K562 (cell line): Measurements from ENCODE around the gene FAM177B. TPM values are rescaled to one million over a fixed set of nuclear protein-coding genes. Genes with fewer than 3 reads are reported as not detected.
A peak's percentile ranks its signal among the peaks of the same experiment; 100 is the strongest.

Experiments
- EHMT2 ChIP-seq: fragments of 450-650 bp; IDR thresholded peaks from 2 replicates; pipeline ENCODE4 v1.6.1; 2018; ENCODE audit warnings: antibody characterized with exemption
- FIP1L1 ChIP-seq: fragments of 200-400 bp; formaldehyde crosslinking; IDR thresholded peaks from 2 replicates; pipeline ENCODE4 v1.6.1; 2018; ENCODE audit warnings: mild to moderate bottlenecking, low read depth, low read length; ENCODE audit not compliant: poor library complexity, severe bottlenecking
- HCFC1 ChIP-seq: IDR thresholded peaks from 2 replicates; pipeline ENCODE4 v1.6.1; 2012; ENCODE audit warnings: low read depth, low read length, improper control_type of control experiment
- HIVEP1 ChIP-seq: fragments of 250-450 bp; sonication (Bioruptor Pico); IDR thresholded peaks from 2 replicates; pipeline ENCODE4 v1.4.0; 2020; ENCODE audit warnings: mild to moderate bottlenecking
- JUN ChIP-seq, 2 experiments: sonication (generic) in 1 of 2; formaldehyde crosslinking in 1 of 2; IDR thresholded peaks; 2 replicates each; pipeline versions ENCODE4 v1.6.1 to v1.8.0; 2012 to 2022; ENCODE audit warnings: borderline replicate concordance in 2 of 2, mild to moderate bottlenecking in 2 of 2, improper control_type of control experiment in 1 of 2, low read depth in 1 of 2, low read length in 1 of 2, missing genetic modification reagents in 1 of 2
- MED1 ChIP-seq: sonication (generic); formaldehyde crosslinking; IDR thresholded peaks from 2 replicates; pipeline ENCODE4 v1.8.1; 2023; ENCODE audit warnings: missing genetic modification reagents, borderline replicate concordance
- MEF2A ChIP-seq: IDR thresholded peaks from 2 replicates; pipeline ENCODE4 v1.6.1; 2011; ENCODE audit warnings: low read depth, mild to moderate bottlenecking, low read length, moderate library complexity; ENCODE audit not compliant: control insufficient read depth
- MXD1 ChIP-seq: fragments of 250-450 bp; sonication (Bioruptor Pico); IDR thresholded peaks from 2 replicates; pipeline ENCODE4 v1.8.0; 2021; ENCODE audit warnings: borderline replicate concordance, mild to moderate bottlenecking, moderate library complexity; ENCODE audit not compliant: poor library complexity, severe bottlenecking
- NELFE ChIP-seq: IDR thresholded peaks from 2 replicates; pipeline ENCODE4 v1.6.1; 2011; ENCODE audit warnings: mild to moderate bottlenecking; ENCODE audit not compliant: insufficient read depth, insufficient read length
- PRPF4 ChIP-seq: fragments of 200-400 bp; formaldehyde crosslinking; IDR thresholded peaks from one replicate; pipeline ENCODE4 v1.6.1; 2017; ENCODE audit warnings: low read length, low read depth, mild to moderate bottlenecking; ENCODE audit not compliant: insufficient read depth, poor library complexity, severe bottlenecking
- SMARCE1 ChIP-seq: fragments of 450-650 bp; IDR thresholded peaks from 2 replicates; pipeline ENCODE4 v1.7.1; 2016; ENCODE audit warnings: mild to moderate bottlenecking
- ZNF232 ChIP-seq: sonication (generic); formaldehyde crosslinking; IDR thresholded peaks from 2 replicates; pipeline ENCODE4 v1.8.0; 2022; ENCODE audit warnings: mild to moderate bottlenecking, missing genetic modification reagents
- ZNF324 ChIP-seq: fragments of 250-450 bp; sonication (Bioruptor Pico); IDR thresholded peaks from 2 replicates; pipeline ENCODE4 v1.4.0; 2020; ENCODE audit warnings: mild to moderate bottlenecking
- ZNF79 ChIP-seq: fragments of 250-450 bp; sonication (Bioruptor Pico); IDR thresholded peaks from 2 replicates; pipeline ENCODE4 v1.4.0; 2020; ENCODE audit warnings: low read depth, mild to moderate bottlenecking, moderate library complexity
- polyA plus RNA-seq, 8 experiments: library from polyadenylated mRNA; depleted of rRNA in 4 of 8; stranded (reverse) in 5 of 8; unstranded in 3 of 8; fragments of >200 nt; fragmentation: Nextera tagmentation in 2 of 8; fragmentation: Illumina TruSeq in 1 of 8; extraction: Ambion mirVana in 2 of 8; extraction: Trizol in 1 of 8; gene quantifications; 2 replicates each; pipeline versions ENCODE4 v1.2.1 to v1.2.3, GENCODE V29; 2011 to 2014; ENCODE audit warnings: inconsistent platforms in 1 of 8, missing spikeins in 1 of 8
- total RNA-seq, 7 experiments: library from RNA; depleted of rRNA in 6 of 7; stranded (reverse); fragments of >200 nt in 6 of 7; fragmentation: Illumina TruSeq in 2 of 7; extraction: Trizol in 2 of 7; gene quantifications; 2 replicates each; pipeline versions ENCODE4 v1.2.1 to v1.2.3, GENCODE V29; 2011 to 2021; ENCODE audit warnings: low replicate concordance in 1 of 7
- TF ChIP-seq, protein P1 (sequence below): fragments of 450-650 bp; formaldehyde crosslinking; IDR thresholded peaks from 2 replicates; pipeline ENCODE4 v1.4.0; 2022; ENCODE audit warnings: missing genetic modification characterization
- TF ChIP-seq, protein P2 (sequence below): fragments of 250-450 bp; sonication (Bioruptor Pico); IDR thresholded peaks from 2 replicates; pipeline ENCODE4 v1.5.0; 2021; ENCODE audit warnings: mild to moderate bottlenecking, borderline replicate concordance
- TF ChIP-seq, protein P3 (sequence below), 2 experiments: fragments of 150-350 bp in 1 of 2; IDR thresholded peaks; 2 replicates each; pipeline ENCODE4 v1.6.1; 2012 to 2016; ENCODE audit warnings: low read depth in 2 of 2, low read length in 2 of 2, mild to moderate bottlenecking in 1 of 2, moderate library complexity in 1 of 2

Gene FAM177B
- total and polyA plus RNA-seq, 9 of the 15 experiments (the other 6 are each of a cell fraction or from before 2014, with no cell fraction given), result not detected

- TF ChIP-seq, protein P1, sequence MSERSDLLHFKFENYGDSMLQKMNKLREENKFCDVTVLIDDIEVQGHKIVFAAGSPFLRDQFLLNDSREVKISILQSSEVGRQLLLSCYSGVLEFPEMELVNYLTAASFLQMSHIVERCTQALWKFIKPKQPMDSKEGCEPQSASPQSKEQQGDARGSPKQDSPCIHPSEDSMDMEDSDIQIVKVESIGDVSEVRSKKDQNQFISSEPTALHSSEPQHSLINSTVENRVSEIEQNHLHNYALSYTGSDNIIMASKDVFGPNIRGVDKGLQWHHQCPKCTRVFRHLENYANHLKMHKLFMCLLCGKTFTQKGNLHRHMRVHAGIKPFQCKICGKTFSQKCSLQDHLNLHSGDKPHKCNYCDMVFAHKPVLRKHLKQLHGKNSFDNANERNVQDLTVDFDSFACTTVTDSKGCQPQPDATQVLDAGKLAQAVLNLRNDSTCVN (CRISPR knock-in tag), result no peak
- TF ChIP-seq JUN (IDR thresholded peaks at IDR 0.05; ENCODE audit: borderline replicate concordance, low read depth, low read length) (peak; percentile 64; the same call in 1 of the 2 replicates), JUN (CRISPR knock-in tag; IDR thresholded peaks at IDR 0.05; ENCODE audit: borderline replicate concordance) (no peak), EHMT2 (no peak), MXD1 (CRISPR knock-in tag) (no peak), PRPF4 (no peak), FIP1L1 (no peak), SMARCE1 (no peak), NELFE (no peak), HCFC1 (peak; percentile 75), ZNF79 (no peak), MED1 (CRISPR knock-in tag) (no peak), HIVEP1 (CRISPR knock-in tag) (no peak), MEF2A (no peak), ZNF324 (CRISPR knock-in tag) (no peak), ZNF232 (no peak)
- TF ChIP-seq, protein P2, sequence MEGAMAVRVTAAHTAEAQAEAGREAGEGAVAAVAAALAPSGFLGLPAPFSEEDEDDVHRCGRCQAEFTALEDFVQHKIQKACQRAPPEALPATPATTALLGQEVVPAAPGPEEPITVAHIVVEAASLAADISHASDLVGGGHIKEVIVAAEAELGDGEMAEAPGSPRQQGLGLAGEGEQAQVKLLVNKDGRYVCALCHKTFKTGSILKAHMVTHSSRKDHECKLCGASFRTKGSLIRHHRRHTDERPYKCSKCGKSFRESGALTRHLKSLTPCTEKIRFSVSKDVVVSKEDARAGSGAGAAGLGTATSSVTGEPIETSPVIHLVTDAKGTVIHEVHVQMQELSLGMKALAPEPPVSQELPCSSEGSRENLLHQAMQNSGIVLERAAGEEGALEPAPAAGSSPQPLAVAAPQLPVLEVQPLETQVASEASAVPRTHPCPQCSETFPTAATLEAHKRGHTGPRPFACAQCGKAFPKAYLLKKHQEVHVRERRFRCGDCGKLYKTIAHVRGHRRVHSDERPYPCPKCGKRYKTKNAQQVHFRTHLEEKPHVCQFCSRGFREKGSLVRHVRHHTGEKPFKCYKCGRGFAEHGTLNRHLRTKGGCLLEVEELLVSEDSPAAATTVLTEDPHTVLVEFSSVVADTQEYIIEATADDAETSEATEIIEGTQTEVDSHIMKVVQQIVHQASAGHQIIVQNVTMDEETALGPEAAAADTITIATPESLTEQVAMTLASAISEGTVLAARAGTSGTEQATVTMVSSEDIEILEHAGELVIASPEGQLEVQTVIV (CRISPR knock-in tag), result no peak
- TF ChIP-seq, protein P3, sequence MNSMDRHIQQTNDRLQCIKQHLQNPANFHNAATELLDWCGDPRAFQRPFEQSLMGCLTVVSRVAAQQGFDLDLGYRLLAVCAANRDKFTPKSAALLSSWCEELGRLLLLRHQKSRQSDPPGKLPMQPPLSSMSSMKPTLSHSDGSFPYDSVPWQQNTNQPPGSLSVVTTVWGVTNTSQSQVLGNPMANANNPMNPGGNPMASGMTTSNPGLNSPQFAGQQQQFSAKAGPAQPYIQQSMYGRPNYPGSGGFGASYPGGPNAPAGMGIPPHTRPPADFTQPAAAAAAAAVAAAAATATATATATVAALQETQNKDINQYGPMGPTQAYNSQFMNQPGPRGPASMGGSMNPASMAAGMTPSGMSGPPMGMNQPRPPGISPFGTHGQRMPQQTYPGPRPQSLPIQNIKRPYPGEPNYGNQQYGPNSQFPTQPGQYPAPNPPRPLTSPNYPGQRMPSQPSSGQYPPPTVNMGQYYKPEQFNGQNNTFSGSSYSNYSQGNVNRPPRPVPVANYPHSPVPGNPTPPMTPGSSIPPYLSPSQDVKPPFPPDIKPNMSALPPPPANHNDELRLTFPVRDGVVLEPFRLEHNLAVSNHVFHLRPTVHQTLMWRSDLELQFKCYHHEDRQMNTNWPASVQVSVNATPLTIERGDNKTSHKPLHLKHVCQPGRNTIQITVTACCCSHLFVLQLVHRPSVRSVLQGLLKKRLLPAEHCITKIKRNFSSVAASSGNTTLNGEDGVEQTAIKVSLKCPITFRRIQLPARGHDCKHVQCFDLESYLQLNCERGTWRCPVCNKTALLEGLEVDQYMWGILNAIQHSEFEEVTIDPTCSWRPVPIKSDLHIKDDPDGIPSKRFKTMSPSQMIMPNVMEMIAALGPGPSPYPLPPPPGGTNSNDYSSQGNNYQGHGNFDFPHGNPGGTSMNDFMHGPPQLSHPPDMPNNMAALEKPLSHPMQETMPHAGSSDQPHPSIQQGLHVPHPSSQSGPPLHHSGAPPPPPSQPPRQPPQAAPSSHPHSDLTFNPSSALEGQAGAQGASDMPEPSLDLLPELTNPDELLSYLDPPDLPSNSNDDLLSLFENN (IDR thresholded peaks at IDR 0.05; ENCODE audit: low read depth in 2 of 2, low read length in 2 of 2), result peak; percentile 35 to 95; a peak in 3 of 4 replicates
These were observed 23.7 kb upstream of the FAM177B start (continued) for GRCh38 chr1:222713091-222713961.
